Activated T-cell treated with anti-CD3 and anti-CD28 coated beads for 48 hours (primary cell): ENCODE measurements around the gene AKAP13.

Experiments used
- DNase-seq: peaks from one replicate; pipeline ENCODE4 v3.0.0-alpha.2; 2020; ENCODE audit warnings: low read depth

Gene AKAP13

GRCh38 chr15:85383470-85384148, 3.2 kb downstream of the AKAP13 start:
- DNase-seq: no peak

- DNase-seq: no peak
Observed at GRCh38 chr15:85386261-85386660, 5.9 kb downstream of the AKAP13 start.

GRCh38 chr15:85388566-85389305, 8.3 kb downstream of the AKAP13 start:
- no peak for DNase-seq

GRCh38 chr15:85389306-85389650, 8.9 kb downstream of the AKAP13 start:
- no peak for DNase-seq

- DNase-seq: no peak
Observed at GRCh38 chr15:85389772-85390171, 9.4 kb downstream of the AKAP13 start.

- no peak for DNase-seq
Observed at GRCh38 chr15:85393210-85393609, 12.8 kb downstream of the AKAP13 start.

- DNase-seq: no peak
Observed at GRCh38 chr15:85394554-85395333, 14.3 kb downstream of the AKAP13 start.

GRCh38 chr15:85396554-85396953, 16.2 kb downstream of the AKAP13 start:
- no peak for DNase-seq

- no peak for DNase-seq
Observed at GRCh38 chr15:85397151-85397550, 16.7 kb downstream of the AKAP13 start.

GRCh38 chr15:85397926-85398325, 17.5 kb downstream of the AKAP13 start:
- DNase-seq: no peak

- DNase-seq: no peak
Observed at GRCh38 chr15:85398822-85399221, 18.4 kb downstream of the AKAP13 start.

- DNase-seq: no peak
Observed at GRCh38 chr15:85399627-85400026, 19.2 kb downstream of the AKAP13 start.

GRCh38 chr15:85400606-85401005, 20.2 kb downstream of the AKAP13 start:
- no peak for DNase-seq

GRCh38 chr15:85401108-85401774, 20.8 kb downstream of the AKAP13 start:
- no peak for DNase-seq

GRCh38 chr15:85402195-85402881, 21.9 kb downstream of the AKAP13 start:
- DNase-seq: no peak

GRCh38 chr15:85403745-85404144, 23.3 kb downstream of the AKAP13 start:
- DNase-seq: no peak

- no peak for DNase-seq
Observed at GRCh38 chr15:85404176-85404917, 23.9 kb downstream of the AKAP13 start.

- DNase-seq: no peak
Observed at GRCh38 chr15:85404918-85405866, 24.8 kb downstream of the AKAP13 start.

GRCh38 chr15:85406916-85407315, 26.5 kb downstream of the AKAP13 start:
- DNase-seq: no peak
